Common myeloid progenitor, CD34-positive (primary cell): ENCODE measurements around the gene PLIN5.
"Not testable (repeated sequence)": the region's sequence is repeated elsewhere in the genome, so short reads cannot be mapped to it uniquely, and the experiment has no call there.

Experiments
- CTCF ChIA-PET: fragments of 350-600 bp; sonication (Branson Sonifier 250); formaldehyde crosslinking; loops from one replicate; lab custom pipeline; 2021; ENCODE audit warnings: antibody characterized with exemption; lab: Charles Lee
- POLR2A ChIA-PET: fragments of 350-600 bp; sonication (Branson Sonifier 250); formaldehyde crosslinking; loops from one replicate; lab custom pipeline; 2021; ENCODE audit warnings: antibody characterized with exemption; lab: Charles Lee
- DNase-seq, 3 donors: peaks; one replicate each; pipeline versions ENCODE4 v3.0.0 to v3.0.0-alpha.2; 2013
- H3K27ac ChIP-seq, 2 experiments: 1 replicate in 1 of 2; 2 replicates in 1 of 2; pipeline ENCODE4 v1.7.0; 2013; ENCODE audit warnings: inconsistent platforms in 2 of 2, low read length in 2 of 2, mild to moderate bottlenecking in 2 of 2, low read depth in 1 of 2, moderate library complexity in 1 of 2; ENCODE audit not compliant: severe bottlenecking in 2 of 2, insufficient read depth in 1 of 2, poor library complexity in 1 of 2
- H3K27me3 ChIP-seq, 5 experiments: replicated peaks in 2 of 5; 1 replicate in 3 of 5; 2 replicates in 2 of 5; pipeline versions ENCODE4 v1.6.1 to v1.7.0; 2013; ENCODE audit warnings: low read length in 4 of 5, mild to moderate bottlenecking in 2 of 5, moderate library complexity in 2 of 5, inconsistent platforms in 1 of 5; ENCODE audit not compliant: insufficient read depth in 5 of 5, control insufficient read depth in 4 of 5
- H3K36me3 ChIP-seq, 4 experiments: 1 replicate in 2 of 4; 2 replicates in 2 of 4; pipeline versions ENCODE4 v1.6.1 to v1.7.0; 2013; ENCODE audit warnings: low read length in 3 of 4, control low read depth in 1 of 4, mild to moderate bottlenecking in 1 of 4; ENCODE audit not compliant: control insufficient read depth in 4 of 4, insufficient read depth in 4 of 4
- H3K4me1 ChIP-seq, 4 experiments: 1 replicate in 3 of 4; 2 replicates in 1 of 4; pipeline versions ENCODE4 v1.6.1 to v1.7.1; 2013; ENCODE audit warnings: low read length in 3 of 4, mild to moderate bottlenecking in 3 of 4, control low read depth in 1 of 4, inconsistent platforms in 1 of 4, moderate library complexity in 1 of 4; ENCODE audit not compliant: control insufficient read depth in 4 of 4, insufficient read depth in 4 of 4; ENCODE audit errors: control extremely low read depth in 1 of 4
- H3K4me3 ChIP-seq, 7 experiments: 1 replicate in 4 of 7; 2 replicates in 3 of 7; pipeline versions ENCODE4 v1.5.1 to v1.7.0; 2013; ENCODE audit warnings: mild to moderate bottlenecking in 7 of 7, low read length in 6 of 7, moderate library complexity in 6 of 7, inconsistent platforms in 2 of 7, low read depth in 2 of 7, control low read depth in 1 of 7; ENCODE audit not compliant: insufficient read depth in 4 of 7, control insufficient read depth in 1 of 7; ENCODE audit errors: extremely low read depth in 1 of 7
- H3K9me3 ChIP-seq, 5 experiments: 1 replicate in 4 of 5; 2 replicates in 1 of 5; pipeline versions ENCODE4 v1.6.1 to v1.7.1; 2013; ENCODE audit warnings: low read length in 4 of 5, mild to moderate bottlenecking in 2 of 5, inconsistent platforms in 1 of 5, low read depth in 1 of 5, moderate library complexity in 1 of 5; ENCODE audit not compliant: control insufficient read depth in 4 of 5, insufficient read depth in 2 of 5; ENCODE audit errors: control extremely low read depth in 1 of 5
- WGBS: methylation state at CpG from one replicate; pipeline ENCODE4 v1.1.5; 2013; ENCODE audit not compliant: insufficient coverage; 5-methylcytosine and 5-hydroxymethylcytosine counted together

The PLIN5 gene

GRCh38 chr19:4542896-4543841 is 8.1 kb upstream of the PLIN5 start:
- POLR2A ChIA-PET = no interaction called here
- H3K4me3 ChIP-seq = no peak overlapping the region
- peak in 2 of 3 donors; percentile 45 to 46 for DNase-seq
- no peaks in the 10 kb centered on the region for H3K9me3 ChIP-seq
- CTCF ChIA-PET = no interaction called here
- H3K4me1 ChIP-seq = peaks cover 2 to 16% (median 9%) of the 10 kb centered on the region in 4 experiments
- H3K27me3 ChIP-seq = no peaks in the 10 kb centered on the region
- WGBS = 83% methylated on average over 50 of the region's 77 CpGs
- no peaks in the 10 kb centered on the region for H3K36me3 ChIP-seq
- H3K27ac ChIP-seq = no peak overlapping the region

GRCh38 chr19:4541806-4542145 is 6.8 kb upstream of the PLIN5 start:
- H3K27me3 ChIP-seq, POLR2A ChIA-PET, H3K27ac ChIP-seq, H3K4me3 ChIP-seq, H3K9me3 ChIP-seq, DNase-seq, H3K36me3 ChIP-seq: not testable (repeated sequence)
- CTCF ChIA-PET = interaction anchor here (2.6 kb wide), 1 partner anchor 17 kb away, joined by 10 read pairs; no protein-coding TSS in a partner anchor
- WGBS = 99% methylated on average over 10 of the region's 12 CpGs
- peaks cover 2 to 16% (median 9%) of the 10 kb centered on the region in 4 experiments for H3K4me1 ChIP-seq

- DNase-seq = no peak
- Histone ChIP-seq H3K27me3 (no peaks in the 10 kb centered on the region), H3K27ac (no peak overlapping the region), H3K9me3 (no peaks in the 10 kb centered on the region), H3K4me1 (peaks cover 2 to 16% (median 9%) of the 10 kb centered on the region in 4 experiments), H3K36me3 (no peaks in the 10 kb centered on the region), H3K4me3 (no peak overlapping the region)
- ChIA-PET POLR2A (no interaction called here), CTCF (interaction anchor here (0.9 to 2.6 kb wide), 3 partner anchors 14 to 25 kb away, joined by 4 to 10 read pairs (median 6); no protein-coding TSS in a partner anchor)
- 93% methylated on average over 10 of the region's 12 CpGs for WGBS
Observed at GRCh38 chr19:4541114-4541805, 6.2 kb upstream of the PLIN5 start.

GRCh38 chr19:4539693-4540581 is 4.9 kb upstream of the PLIN5 start, which contains the start of gene LRG1:
Gene LRG1, minus strand, starts transcription at chr19:4540036. Its CDS starts 23 bp downstream, at chr19:4540013.
- DNase-seq = peak in 2 of 3 donors; percentile 55 to 66
- Histone ChIP-seq H3K27me3 (peaks cover 0 to 9% (median 6%) of the 10 kb centered on the region in 5 experiments), H3K4me1 (peaks cover 2 to 22% (median 17%) of the 10 kb centered on the region in 4 experiments), H3K36me3 (no peaks in the 10 kb centered on the region), H3K27ac (peak within 1 kb of the TSS in 1 of 2 experiments; percentile 53), H3K4me3 (peak within 1 kb of the TSS in 3 of 7 experiments; percentile 41 to 48 (median 45)), H3K9me3 (no peaks in the 10 kb centered on the region)
- ChIA-PET POLR2A (interaction anchor here (0.6 kb wide), 1 partner anchor 68 kb away, joined by 3 read pairs; no protein-coding TSS in a partner anchor), CTCF (interaction anchor here (0.7 to 2.6 kb wide), 6 partner anchors 15 to 93 kb away, joined by 3 to 10 read pairs (median 5); no protein-coding TSS in a partner anchor)
- WGBS = 67% methylated on average over 8 of the region's 14 CpGs

- H3K27me3 ChIP-seq = peaks cover 0 to 16% (median 6%) of the 10 kb centered on the region in 5 experiments
- WGBS = 100% methylated on average over 2 of the region's 3 CpGs
- no peaks in the 10 kb centered on the region for H3K9me3 ChIP-seq
- POLR2A ChIA-PET = no interaction called here
- H3K4me3 ChIP-seq = peak overlapping the region in 1 of 7 experiments; percentile 48
- CTCF ChIA-PET = interaction anchor here (1.4 to 2.6 kb wide), 2 partner anchors 15 to 18 kb away, joined by 3 to 10 read pairs; no protein-coding TSS in a partner anchor
- H3K36me3 ChIP-seq = no peaks in the 10 kb centered on the region
- peaks cover 2 to 26% (median 20%) of the 10 kb centered on the region in 4 experiments for H3K4me1 ChIP-seq
- H3K27ac ChIP-seq = peak overlapping the region in 1 of 2 experiments; percentile 22
- no peak for DNase-seq
Observed at GRCh38 chr19:4539169-4539692, 4.2 kb upstream of the PLIN5 start.

- Histone ChIP-seq H3K4me1 (peaks cover 2 to 26% (median 20%) of the 10 kb centered on the region in 4 experiments), H3K27ac (no peak overlapping the region), H3K4me3 (no peak overlapping the region), H3K27me3 (peaks cover 0 to 21% (median 7%) of the 10 kb centered on the region in 5 experiments), H3K9me3 (no peaks in the 10 kb centered on the region), H3K36me3 (no peaks in the 10 kb centered on the region)
- no peak for DNase-seq
- ChIA-PET POLR2A (no interaction called here), CTCF (no interaction called here)
- WGBS = 97% methylated on average over 13 of the region's 13 CpGs
Observed at GRCh38 chr19:4538601-4538954, 3.6 kb upstream of the PLIN5 start.
